Left ventricle myocardium inferior (tissue), 1 donor: ENCODE measurements around the gene CYP19A1. TPM values are rescaled to one million over a fixed set of nuclear protein-coding genes. Genes with fewer than 3 reads are reported as not detected.

Experiments
- DNase-seq: peaks from one replicate; pipeline ENCODE4 v3.0.0-alpha.2; 2020
- H3K27ac ChIP-seq: fragments of 200-600 bp; replicated peaks from 2 replicates; pipeline ENCODE4 v1.8.0; 2021
- H3K27me3 ChIP-seq: fragments of 200-600 bp; 2 replicates; pipeline ENCODE4 v1.8.0; 2021; ENCODE audit warnings: low read depth
- H3K36me3 ChIP-seq: fragments of 200-600 bp; 2 replicates; pipeline ENCODE4 v1.8.0; 2021
- H3K4me1 ChIP-seq: fragments of 200-600 bp; 2 replicates; pipeline ENCODE4 v1.8.0; 2021
- H3K4me3 ChIP-seq: fragments of 200-600 bp; 2 replicates; pipeline ENCODE4 v1.8.0; 2021; ENCODE audit warnings: mild to moderate bottlenecking, moderate library complexity
- H3K9me3 ChIP-seq: fragments of 200-600 bp; replicated peaks from 2 replicates; pipeline ENCODE4 v1.8.0; 2021
- intact Hi-C: fragments of 100-400 bp; cut with micrococcal nuclease; formaldehyde crosslinking; loops from one replicate; pipeline ENCODE4 v1.11.0; 2022
- total RNA-seq: library from RNA; stranded (reverse); fragmentation: NEBNext Ultra II Directional; extraction: Animal tissue kit (Norgen Biotek cat#: 25700); gene quantifications from one replicate; pipeline ENCODE4 v1.2.1, GENCODE V29; 2021
- TF ChIP-seq, protein P1 (sequence below): fragments of 200-600 bp; IDR thresholded peaks from 2 replicates; pipeline ENCODE4 v1.8.0; 2021; ENCODE audit warnings: antibody characterized with exemption, mild to moderate bottlenecking, borderline replicate concordance
- donor health status: DM: no; HTN: yes; CAD: no; lungs with severe emphysema.

CYP19A1 gene
- total RNA-seq, 1 donor from 2014 or later: 0.60 TPM

GRCh38 chr15:51333571-51333970 lies 4.8 kb downstream of the CYP19A1 start:
- Histone ChIP-seq H3K36me3 (no peaks in the 10 kb centered on the region), H3K9me3 (peaks cover 7% of the 10 kb centered on the region), H3K4me3 (no peak overlapping the region), H3K4me1 (peaks cover 70% of the 10 kb centered on the region), H3K27ac (no peak overlapping the region), H3K27me3 (no peaks in the 10 kb centered on the region)
- intact Hi-C loops: no loop called here
- TF ChIP-seq, protein P1, sequence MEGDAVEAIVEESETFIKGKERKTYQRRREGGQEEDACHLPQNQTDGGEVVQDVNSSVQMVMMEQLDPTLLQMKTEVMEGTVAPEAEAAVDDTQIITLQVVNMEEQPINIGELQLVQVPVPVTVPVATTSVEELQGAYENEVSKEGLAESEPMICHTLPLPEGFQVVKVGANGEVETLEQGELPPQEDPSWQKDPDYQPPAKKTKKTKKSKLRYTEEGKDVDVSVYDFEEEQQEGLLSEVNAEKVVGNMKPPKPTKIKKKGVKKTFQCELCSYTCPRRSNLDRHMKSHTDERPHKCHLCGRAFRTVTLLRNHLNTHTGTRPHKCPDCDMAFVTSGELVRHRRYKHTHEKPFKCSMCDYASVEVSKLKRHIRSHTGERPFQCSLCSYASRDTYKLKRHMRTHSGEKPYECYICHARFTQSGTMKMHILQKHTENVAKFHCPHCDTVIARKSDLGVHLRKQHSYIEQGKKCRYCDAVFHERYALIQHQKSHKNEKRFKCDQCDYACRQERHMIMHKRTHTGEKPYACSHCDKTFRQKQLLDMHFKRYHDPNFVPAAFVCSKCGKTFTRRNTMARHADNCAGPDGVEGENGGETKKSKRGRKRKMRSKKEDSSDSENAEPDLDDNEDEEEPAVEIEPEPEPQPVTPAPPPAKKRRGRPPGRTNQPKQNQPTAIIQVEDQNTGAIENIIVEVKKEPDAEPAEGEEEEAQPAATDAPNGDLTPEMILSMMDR: no peak
- DNase-seq: no peak

DNA sequence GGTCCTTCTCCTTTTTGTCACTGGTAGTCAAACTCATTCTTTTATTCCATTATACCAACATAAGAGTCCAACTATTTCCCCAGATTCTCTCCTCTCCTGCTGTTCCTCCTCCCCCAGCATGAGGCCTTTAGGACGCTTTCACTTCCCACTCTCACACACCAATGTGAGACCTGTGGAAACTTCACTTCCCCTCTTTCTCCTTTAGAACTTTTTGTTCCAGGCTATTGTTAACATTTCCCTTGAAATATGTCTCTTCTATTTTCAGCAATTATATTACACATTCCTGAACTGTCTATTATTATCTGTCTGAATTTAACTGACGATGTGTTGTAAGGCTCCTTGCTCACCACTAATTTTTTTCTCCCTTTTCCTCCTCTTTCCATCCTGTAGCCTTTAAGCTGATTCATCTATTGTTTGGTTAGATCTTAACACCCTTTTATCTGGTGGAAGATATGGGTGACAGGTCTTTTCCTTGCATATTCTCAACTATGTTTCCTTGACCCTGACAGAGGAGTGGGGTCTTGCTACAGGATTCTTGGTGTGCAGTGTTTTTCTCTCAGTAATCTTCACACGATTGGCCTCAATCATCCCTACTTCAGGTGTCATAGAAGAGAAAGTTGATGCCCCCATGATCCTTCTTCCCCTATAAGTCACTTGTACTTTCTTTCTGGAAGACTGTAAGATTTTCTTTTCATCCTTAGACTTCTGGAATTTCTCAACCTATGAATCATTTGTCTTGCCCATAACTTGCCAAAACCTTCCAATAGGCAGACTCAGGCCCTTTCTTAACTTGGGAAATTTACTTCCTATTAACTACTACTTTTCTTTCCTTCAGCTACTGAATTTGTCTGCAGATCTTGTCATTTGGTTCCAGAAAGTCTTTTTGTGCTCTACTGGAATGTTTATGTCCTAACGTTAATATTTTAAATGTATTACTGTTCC lies 5.9 kb downstream of the CYP19A1 start:
- Histone ChIP-seq H3K27me3 (no peaks in the 10 kb centered on the region), H3K36me3 (no peaks in the 10 kb centered on the region), H3K4me1 (peaks cover 67% of the 10 kb centered on the region), H3K9me3 (peaks cover 7% of the 10 kb centered on the region), H3K4me3 (no peak overlapping the region), H3K27ac (peak overlapping the region; percentile 39)
- TF ChIP-seq, protein P1: no peak
- intact Hi-C loops: no loop called here
- DNase-seq: no peak

DNA sequence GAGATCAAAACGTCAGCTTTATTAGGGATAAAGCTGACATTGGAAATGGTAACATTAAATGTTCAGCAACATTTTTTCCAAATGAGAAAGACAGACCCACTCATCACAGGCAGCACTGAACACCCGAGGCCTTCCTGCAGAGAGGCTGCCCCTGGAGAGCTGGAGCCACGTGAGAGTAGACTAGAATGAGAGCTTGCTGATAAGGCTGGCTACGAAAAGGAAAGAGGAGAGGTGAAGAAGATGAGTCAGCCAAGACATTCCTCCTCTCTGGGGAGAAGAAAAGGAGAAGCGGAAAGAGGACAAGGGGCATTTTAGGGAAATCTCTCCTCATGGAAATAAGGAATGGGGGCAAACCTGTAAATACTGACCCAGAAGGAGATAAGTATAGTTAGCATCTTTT lies 7.3 kb downstream of the CYP19A1 start:
- Histone ChIP-seq H3K4me3 (no peak overlapping the region), H3K36me3 (no peaks in the 10 kb centered on the region), H3K4me1 (peaks cover 53% of the 10 kb centered on the region), H3K9me3 (peaks cover 7% of the 10 kb centered on the region), H3K27me3 (no peaks in the 10 kb centered on the region), H3K27ac (no peak overlapping the region)
- DNase-seq: no peak
- TF ChIP-seq, protein P1: no peak
- intact Hi-C loops: no loop called here

GRCh38 chr15:51328926-51329325 lies 9.5 kb downstream of the CYP19A1 start:
- Histone ChIP-seq H3K4me3 (no peak overlapping the region), H3K27ac (no peak overlapping the region), H3K9me3 (peaks cover 7% of the 10 kb centered on the region), H3K36me3 (no peaks in the 10 kb centered on the region), H3K27me3 (no peaks in the 10 kb centered on the region), H3K4me1 (peaks cover 31% of the 10 kb centered on the region)
- intact Hi-C loops: no loop called here
- no peak for DNase-seq
- TF ChIP-seq, protein P1: no peak

DNA sequence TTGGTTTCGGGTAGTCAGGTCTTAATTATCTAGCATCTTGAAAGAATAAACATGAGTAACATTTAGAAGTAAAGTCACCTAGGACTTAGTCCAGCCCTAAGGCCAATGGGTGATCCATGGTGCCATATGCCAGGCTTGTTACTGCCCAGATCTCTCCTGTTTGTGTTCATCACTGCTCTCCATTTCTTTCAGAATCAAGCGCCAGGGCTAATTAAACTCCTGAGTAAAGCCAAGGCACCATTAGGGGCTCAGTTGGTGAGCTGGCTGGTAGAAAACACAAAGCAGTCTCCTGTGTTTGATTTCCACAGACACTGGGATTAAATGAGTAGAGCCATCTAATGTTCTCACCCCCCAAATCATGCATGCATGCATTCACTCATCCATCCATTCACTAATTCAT lies 11.3 kb downstream of the CYP19A1 start:
- DNase-seq: no peak
- Histone ChIP-seq H3K9me3 (no peaks in the 10 kb centered on the region), H3K4me3 (no peak overlapping the region), H3K27ac (no peak overlapping the region), H3K27me3 (no peaks in the 10 kb centered on the region), H3K4me1 (peaks cover 28% of the 10 kb centered on the region), H3K36me3 (no peaks in the 10 kb centered on the region)
- intact Hi-C loops: no loop called here
- TF ChIP-seq, protein P1: no peak
